Gastroesophageal sphincter (tissue), 4 donors: ENCODE results near the gene ILDR1. TPM values are rescaled to one million over a fixed set of nuclear protein-coding genes. Genes with fewer than 3 reads are reported as not detected.

Source experiments
- ATAC-seq: fragments of 150-250 bp; one replicate; pipeline ENCODE4 v1.9.1; 2016; ENCODE audit warnings: mild to moderate bottlenecking, moderate library complexity
- H3K27ac ChIP-seq, 4 donors: fragments of 200-600 bp; sonication (generic) in 3 of 4; 1 replicate in 3 of 4; 2 replicates in 1 of 4; pipeline ENCODE4 v1.5.1; 2016 to 2019
- H3K27me3 ChIP-seq: fragments of 200-600 bp; sonication (generic); one replicate; pipeline ENCODE4 v1.5.1; 2019
- H3K36me3 ChIP-seq, 2 donors: fragments of 200-600 bp; sonication (generic); one replicate each; pipeline ENCODE4 v1.5.1; 2019; ENCODE audit warnings: control low read depth in 1 of 2
- H3K4me1 ChIP-seq, 3 donors: fragments of 200-600 bp; sonication (generic); 1 replicate in 2 of 3; 2 replicates in 1 of 3; pipeline ENCODE4 v1.5.1; 2016 to 2019; ENCODE audit warnings: control low read depth in 2 of 3
- H3K4me3 ChIP-seq, 2 donors: fragments of 200-600 bp; sonication (generic); one replicate each; pipeline ENCODE4 v1.5.1; 2019; ENCODE audit warnings: mild to moderate bottlenecking in 1 of 2, moderate library complexity in 1 of 2
- H3K9me3 ChIP-seq, 3 donors: fragments of 200-600 bp; sonication (generic); one replicate each; pipeline ENCODE4 v1.5.1; 2017 to 2019; ENCODE audit warnings: control low read depth in 2 of 3
- CTCF ChIP-seq, 4 experiments: fragments of 200-600 bp in 2 of 4; fragments of 450-650 bp in 2 of 4; sonication (generic) in 1 of 4; IDR thresholded peaks; one replicate each; pipeline ENCODE4 v1.5.1; 2017 to 2019; ENCODE audit warnings: antibody characterized with exemption in 4 of 4, mild to moderate bottlenecking in 2 of 4, moderate library complexity in 2 of 4
- EP300 ChIP-seq: sonication (generic); formaldehyde crosslinking; IDR thresholded peaks from one replicate; pipeline ENCODE4 v1.6.1; 2017; ENCODE audit warnings: antibody characterized with exemption, mild to moderate bottlenecking
- POLR2A ChIP-seq, 2 donors: fragments of 450-650 bp; IDR thresholded peaks; one replicate each; pipeline ENCODE4 v1.6.1; 2017; ENCODE audit warnings: antibody characterized with exemption in 2 of 2, mild to moderate bottlenecking in 2 of 2, moderate library complexity in 1 of 2
- POLR2AphosphoS5 ChIP-seq: sonication (generic); formaldehyde crosslinking; IDR thresholded peaks from one replicate; pipeline ENCODE4 v1.6.1; 2017; ENCODE audit warnings: antibody characterized with exemption
- WGBS, 2 donors: methylation state at CpG; one replicate each; pipeline ENCODE4 v1.1.5; 2018; ENCODE audit warnings: low coverage in 1 of 2; 5-methylcytosine and 5-hydroxymethylcytosine counted together
- total RNA-seq, 4 donors: library from RNA; depleted of rRNA; stranded (reverse); fragments of >200 nt; gene quantifications; one replicate each; pipeline ENCODE4 v1.1.0, GENCODE V29; 2016

The ILDR1 gene
- total RNA-seq, 4 donors from 2014 or later = 0.74 TPM; not detected in 3

- Histone ChIP-seq H3K9me3 (peaks cover 0 to 7% (median 0%) of the 10 kb centered on the region in 3 donors), H3K4me1 (no peaks in the 10 kb centered on the region), H3K36me3 (no peaks in the 10 kb centered on the region), H3K4me3 (no peak overlapping the region), H3K27me3 (no peaks in the 10 kb centered on the region), H3K27ac (no peak overlapping the region)
- no peak for ATAC-seq
- TF ChIP-seq CTCF (IDR thresholded peaks at IDR 0.05) = no peak
- no peak for TF ChIP-seq POLR2AphosphoS5
- TF ChIP-seq EP300 = no peak
- no peak for TF ChIP-seq POLR2A (IDR thresholded peaks at IDR 0.05)
Observed at GRCh38 chr3:121962443-121962842, 59.6 kb downstream of the ILDR1 start.

GRCh38 chr3:121961283-121961682 is 60.8 kb downstream of the ILDR1 start:
- peaks cover 0 to 7% (median 0%) of the 10 kb centered on the region in 3 donors for H3K9me3 ChIP-seq
- H3K4me3 ChIP-seq = no peak overlapping the region
- no peak for TF ChIP-seq POLR2A (IDR thresholded peaks at IDR 0.05)
- TF ChIP-seq EP300 = no peak
- TF ChIP-seq POLR2AphosphoS5 = no peak
- no peak for TF ChIP-seq CTCF (IDR thresholded peaks at IDR 0.05)
- H3K4me1 ChIP-seq = no peaks in the 10 kb centered on the region
- no peaks in the 10 kb centered on the region for H3K27me3 ChIP-seq
- H3K36me3 ChIP-seq = no peaks in the 10 kb centered on the region
- H3K27ac ChIP-seq = no peak overlapping the region
- ATAC-seq = no peak

- H3K9me3 ChIP-seq = peaks cover 0 to 14% (median 0%) of the 10 kb centered on the region in 3 donors
- H3K36me3 ChIP-seq = no peaks in the 10 kb centered on the region
- no peak for ATAC-seq
- no peaks in the 10 kb centered on the region for H3K27me3 ChIP-seq
- TF ChIP-seq CTCF (IDR thresholded peaks at IDR 0.05) (no peak), POLR2A (IDR thresholded peaks at IDR 0.05) (no peak), EP300 (no peak), POLR2AphosphoS5 (no peak)
- no peak overlapping the region for H3K27ac ChIP-seq
- H3K4me1 ChIP-seq = no peaks in the 10 kb centered on the region
- no peak overlapping the region for H3K4me3 ChIP-seq
- WGBS, 2 donors = 45 to 71% methylated on average over 1 to 3 of the region's 3 CpGs
Observed at GRCh38 chr3:121958801-121959200, 63.2 kb downstream of the ILDR1 start.

GRCh38 chr3:121957674-121958415 is 64.2 kb downstream of the ILDR1 start:
- WGBS, 2 donors = no CpG with 5 or more reads among the region's 2 CpGs
- Histone ChIP-seq H3K27me3 (no peaks in the 10 kb centered on the region), H3K4me1 (no peaks in the 10 kb centered on the region), H3K27ac (no peak overlapping the region), H3K4me3 (no peak overlapping the region), H3K9me3 (peaks cover 0 to 11% (median 0%) of the 10 kb centered on the region in 3 donors), H3K36me3 (no peaks in the 10 kb centered on the region)
- TF ChIP-seq POLR2A (IDR thresholded peaks at IDR 0.05) (no peak), POLR2AphosphoS5 (no peak), CTCF (IDR thresholded peaks at IDR 0.05) (no peak), EP300 (no peak)
- peak; percentile 50 for ATAC-seq

GRCh38 chr3:121956363-121956762 is 65.7 kb downstream of the ILDR1 start:
- 48 to 68% methylated on average over 3 of the region's 3 CpGs for WGBS, 2 donors
- no peaks in the 10 kb centered on the region for H3K36me3 ChIP-seq
- H3K27ac ChIP-seq = no peak overlapping the region
- no peak for TF ChIP-seq EP300
- no peak for TF ChIP-seq CTCF (IDR thresholded peaks at IDR 0.05)
- no peak for TF ChIP-seq POLR2A (IDR thresholded peaks at IDR 0.05)
- TF ChIP-seq POLR2AphosphoS5 = no peak
- H3K4me1 ChIP-seq = no peaks in the 10 kb centered on the region
- H3K27me3 ChIP-seq = no peaks in the 10 kb centered on the region
- no peak overlapping the region for H3K4me3 ChIP-seq
- no peak for ATAC-seq
- peaks cover 0 to 18% (median 0%) of the 10 kb centered on the region in 3 donors for H3K9me3 ChIP-seq
